ENCODE measurements around the gene FOXL2.
A peak's percentile ranks its signal among the peaks of the same experiment; 100 is the strongest.
"Not testable (repeated sequence)": the region's sequence is repeated elsewhere in the genome, so short reads cannot be mapped to it uniquely, and the experiment has no call there.

The FOXL2 gene

DNA sequence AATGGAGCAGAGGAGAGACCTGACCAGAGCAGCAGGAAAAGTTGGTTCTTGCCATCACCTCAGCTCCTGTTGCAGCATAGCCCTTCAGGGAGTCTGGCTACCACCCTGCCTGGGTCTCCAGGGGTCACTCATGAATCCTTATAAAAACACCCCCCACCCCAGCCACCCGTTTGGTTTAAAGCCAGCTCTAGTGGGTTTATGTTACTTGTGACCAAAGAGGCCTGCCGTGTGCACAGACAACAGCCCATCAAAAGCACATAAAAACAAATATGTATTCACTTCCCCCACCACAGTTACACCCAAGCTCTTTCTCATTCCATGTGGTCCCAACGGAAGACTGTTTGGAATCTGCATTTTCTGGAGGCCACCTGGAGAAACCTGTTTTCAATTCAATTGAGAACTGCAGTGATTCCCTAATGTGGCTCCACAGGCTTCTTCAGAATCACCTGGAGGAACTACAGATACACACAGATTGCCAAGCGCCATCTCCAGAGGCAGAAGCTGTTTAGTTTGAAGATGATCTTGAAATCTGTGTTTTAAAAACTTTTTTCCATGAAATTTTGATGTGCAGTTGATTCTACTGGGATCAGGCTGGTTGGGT lies 13.8 kb downstream of the FOXL2 start:
- no peak for DNase-seq (ENCODE audit: low read depth in 3 of 3)

DNA sequence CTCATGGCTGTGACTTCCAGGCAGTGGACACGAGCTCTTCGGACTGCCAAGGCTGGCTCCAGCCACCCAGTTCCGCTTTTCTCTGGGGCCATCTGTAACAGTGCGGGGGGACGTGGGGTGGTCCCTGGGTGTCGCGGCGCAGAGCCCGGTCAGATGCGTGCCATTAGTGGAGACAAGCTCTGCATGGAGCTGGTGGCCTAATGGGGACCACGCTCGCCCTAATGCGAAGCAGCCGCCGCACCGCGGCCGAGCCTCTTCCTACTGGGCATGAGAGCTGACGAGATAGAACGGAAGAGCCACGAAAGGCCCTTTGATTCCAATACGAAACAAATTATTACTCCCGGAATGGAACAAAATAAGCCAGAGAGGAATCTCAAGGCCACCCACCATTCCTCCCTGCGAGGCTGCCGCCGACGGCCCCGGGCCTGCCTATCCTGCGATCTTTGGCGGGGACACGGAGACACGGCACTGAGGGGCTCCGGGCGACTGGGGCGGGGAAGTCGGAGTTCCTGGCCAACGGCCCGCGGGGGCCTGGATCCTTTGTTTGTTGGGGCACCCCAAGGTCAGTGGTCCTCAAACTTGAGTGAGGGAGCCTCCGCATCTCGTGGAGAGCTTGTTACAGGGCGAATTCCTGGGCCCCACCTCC lies 18.1 kb downstream of the FOXL2 start:
- DNase-seq (ENCODE audit: low read depth in 3 of 3): no peak

DNA sequence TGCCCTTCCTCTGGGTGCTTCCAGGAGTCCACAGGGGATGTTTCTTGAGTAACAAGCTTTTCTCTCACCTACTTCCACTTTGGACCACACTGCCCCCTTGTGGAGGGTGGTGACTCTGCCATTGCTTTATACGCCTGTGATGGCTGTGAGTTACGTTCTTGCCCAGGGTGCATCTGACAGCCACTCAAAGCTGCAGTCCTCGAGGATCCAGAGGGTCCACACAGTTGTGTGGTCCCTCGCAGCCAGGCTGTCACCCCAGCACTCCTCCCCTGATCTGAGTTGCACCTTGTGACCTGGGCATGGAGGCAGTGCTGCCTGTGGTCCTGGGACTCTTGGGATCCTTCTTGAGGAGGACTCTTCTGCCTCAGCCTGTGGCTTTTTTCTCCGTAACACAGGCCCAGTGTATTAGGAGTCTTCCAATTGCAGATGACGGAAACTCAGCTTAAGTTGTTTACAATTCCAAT lies 23.4 kb downstream of the FOXL2 start:
- peak; percentile 72 to 84 (median 81) for DNase-seq (ENCODE audit: low read depth in 3 of 3)

DNA sequence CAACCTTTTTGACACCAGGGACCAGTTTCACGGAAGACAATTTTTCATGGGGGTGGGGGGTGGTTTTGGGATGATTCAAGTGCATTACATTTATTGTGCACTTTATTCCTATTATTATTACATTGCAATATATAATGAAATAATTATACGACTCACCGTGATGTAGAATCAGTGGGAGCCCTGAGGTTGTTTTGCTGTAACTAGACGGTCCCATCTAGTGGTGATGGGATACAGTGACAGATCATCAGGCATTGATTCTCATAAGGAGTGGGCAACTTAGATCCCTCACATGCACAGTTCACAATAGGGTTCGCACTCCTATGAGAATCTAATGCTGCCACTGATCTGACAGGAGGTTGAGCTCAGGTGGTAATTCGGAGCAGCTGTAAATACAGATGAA lies 24.5 kb downstream of the FOXL2 start:
- DNase-seq (ENCODE audit: low read depth in 3 of 3): not testable (repeated sequence)

DNA sequence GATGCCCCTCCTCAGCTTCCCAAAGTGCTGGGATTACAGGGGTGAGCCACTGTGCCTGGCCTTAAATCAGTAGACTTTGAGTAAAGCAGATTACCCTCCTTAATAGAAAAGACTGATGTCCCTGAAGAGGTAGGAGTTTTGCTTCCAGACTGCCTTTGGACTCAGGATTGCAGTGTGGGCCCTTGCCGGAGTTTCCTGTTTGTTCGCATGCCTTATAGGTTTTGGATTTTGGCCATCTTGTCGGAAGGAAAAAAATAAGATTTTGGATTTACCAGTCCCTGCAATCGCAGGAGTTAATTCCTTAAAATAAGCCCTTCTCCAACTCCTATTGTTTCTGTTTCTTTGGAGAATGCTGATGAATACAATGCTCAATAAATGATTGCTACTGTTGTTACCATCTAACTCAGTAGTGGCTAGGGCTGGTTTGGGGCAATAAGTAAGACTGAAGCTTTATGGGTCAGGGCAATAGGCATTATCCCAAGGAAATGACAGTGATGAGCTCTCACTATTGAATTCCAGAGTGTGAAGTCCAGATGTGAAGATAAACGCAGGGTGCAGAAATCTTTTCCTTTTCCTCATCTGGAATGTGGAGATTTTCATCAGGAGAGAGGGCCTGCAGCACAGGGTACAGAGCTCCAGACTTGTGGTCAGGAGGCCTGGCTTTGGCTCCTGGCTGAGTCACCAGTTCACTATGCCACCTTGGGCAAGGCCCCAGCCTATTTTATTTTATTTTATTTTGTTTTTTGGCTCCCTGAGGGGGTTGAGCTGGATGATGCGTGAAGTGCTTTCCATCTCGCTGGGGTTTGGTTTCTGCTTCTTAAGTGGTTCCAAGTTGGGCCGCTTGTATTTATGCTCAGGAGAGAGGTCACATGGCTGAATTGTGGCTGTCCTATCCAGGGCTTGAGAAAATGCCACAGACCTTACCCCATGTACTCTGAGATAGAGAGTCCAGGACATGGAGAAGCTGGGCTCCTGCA lies 25.3 kb downstream of the FOXL2 start:
- no peak for DNase-seq (ENCODE audit: low read depth in 3 of 3)

DNA sequence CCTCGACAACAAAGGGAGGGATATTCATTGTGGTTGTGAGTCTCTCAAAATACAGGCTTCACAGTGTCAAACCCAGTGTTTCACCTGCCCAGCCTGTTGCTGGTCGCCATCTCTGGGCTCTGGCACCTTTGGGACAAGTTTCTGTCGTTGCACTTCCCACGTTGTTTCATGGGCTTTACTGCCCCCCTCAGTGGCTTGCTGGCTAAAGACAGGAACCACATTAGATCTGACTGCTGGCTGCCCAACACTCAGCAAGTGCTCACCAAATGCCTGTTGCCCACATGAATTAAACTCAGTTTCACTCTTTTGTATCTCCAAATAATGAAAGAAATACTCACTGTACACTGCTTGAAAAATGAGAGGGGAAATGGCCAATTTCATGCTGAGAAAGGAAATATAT lies 27.6 kb downstream of the FOXL2 start:
- no peak for DNase-seq (ENCODE audit: low read depth in 3 of 3)

DNA sequence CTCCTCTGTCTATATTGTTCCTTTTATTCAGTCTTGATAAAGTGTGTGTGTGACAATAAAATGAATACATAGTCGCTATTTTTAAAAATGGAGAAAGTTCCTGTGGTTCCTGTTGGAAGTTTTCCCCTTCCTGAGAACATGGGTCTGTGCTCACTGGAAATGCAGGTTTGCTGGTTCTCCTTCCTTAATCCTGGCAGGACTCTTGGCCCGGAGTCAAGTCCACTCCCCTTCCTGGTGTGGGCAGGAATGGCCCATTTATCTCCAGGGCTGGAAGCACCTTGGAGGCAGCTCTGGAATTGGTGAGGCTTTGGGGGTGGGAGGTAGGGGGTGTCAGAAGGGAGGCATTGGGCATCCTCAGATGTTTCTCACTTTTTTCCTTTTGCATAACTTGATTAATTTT lies 30.1 kb downstream of the FOXL2 start:
- no peak for DNase-seq (ENCODE audit: low read depth in 3 of 3)

DNA sequence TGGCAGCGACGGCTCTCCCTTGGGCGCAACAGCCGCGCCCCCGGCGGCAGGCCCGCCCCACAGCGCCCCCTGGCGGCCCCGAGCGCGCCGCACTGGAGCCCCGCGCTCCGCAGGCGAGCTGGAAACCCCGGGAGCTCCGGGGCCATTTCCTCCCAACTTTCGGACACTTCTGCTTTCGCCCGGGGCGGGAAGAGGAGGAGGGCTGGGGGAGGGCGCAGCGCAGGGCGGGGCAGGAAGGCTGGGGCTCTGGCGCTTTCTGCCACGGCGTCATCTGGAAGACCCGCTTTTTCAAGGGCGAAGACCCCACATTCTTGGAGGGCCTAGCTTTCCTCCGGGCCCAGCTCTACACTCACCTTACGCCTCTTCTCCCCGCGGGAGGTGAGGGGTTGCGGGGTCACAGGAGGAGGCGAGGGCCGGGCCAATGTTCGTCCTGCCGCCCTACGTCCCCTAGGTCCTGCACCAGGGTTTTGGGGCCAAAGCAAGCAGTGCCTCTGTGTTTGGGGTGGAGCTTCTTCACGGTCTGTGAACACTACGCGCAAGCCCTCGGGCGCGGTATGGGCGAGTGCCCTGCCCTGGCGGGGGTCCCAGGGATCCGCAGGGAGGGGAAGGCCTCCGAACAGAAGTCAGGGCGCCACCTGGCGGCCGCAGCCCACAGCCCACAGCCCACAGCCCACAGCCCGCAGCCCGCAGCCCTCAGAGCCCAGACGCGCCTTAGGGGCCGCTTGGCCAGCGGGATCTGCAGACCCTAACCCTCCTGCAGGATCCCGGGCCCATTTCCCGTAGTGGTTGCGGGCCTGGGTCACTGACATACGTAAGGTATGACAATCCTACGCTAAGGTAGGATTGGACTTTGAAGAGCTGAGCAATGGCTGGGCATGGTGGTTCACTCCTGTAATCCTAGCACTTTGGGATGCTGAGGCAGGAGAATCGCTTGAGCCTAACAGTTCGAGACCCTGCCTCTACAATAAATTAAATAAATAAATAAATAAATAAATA lies 31.1 kb downstream of the FOXL2 start:
- DNase-seq (ENCODE audit: low read depth in 3 of 3): peak; percentile 69 to 80 (median 71)

DNA sequence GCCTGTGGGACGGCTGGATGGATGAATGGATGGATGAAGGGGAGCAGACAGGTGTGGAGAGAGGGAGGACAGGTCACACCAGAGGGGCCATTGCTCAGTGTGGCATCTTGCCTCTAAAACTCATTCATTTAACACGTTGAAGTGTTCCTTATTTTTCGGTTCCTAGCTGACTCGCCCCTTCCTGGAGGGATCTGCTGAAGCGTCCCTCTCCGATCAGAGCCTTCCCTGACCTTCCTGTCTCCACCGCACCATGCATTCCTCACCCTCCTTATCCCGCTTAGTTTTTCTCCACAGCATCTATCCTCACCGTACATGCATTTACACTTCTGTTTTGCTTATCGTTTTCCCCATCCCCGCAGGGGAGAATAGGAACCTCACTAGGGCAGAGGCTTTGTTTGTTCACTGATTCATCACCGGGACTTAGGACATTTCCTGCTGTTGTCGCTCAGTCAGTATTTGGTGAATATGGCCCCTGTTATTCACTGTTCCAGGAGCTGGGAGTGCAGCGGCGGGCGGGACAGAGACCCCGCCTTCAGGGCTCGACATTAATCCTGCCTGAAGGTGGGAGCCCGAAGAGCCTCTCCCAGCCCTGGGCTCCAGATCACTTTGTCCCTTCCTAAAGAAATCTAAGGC lies 32.0 kb downstream of the FOXL2 start:
- DNase-seq (ENCODE audit: low read depth in 3 of 3): no peak

DNA sequence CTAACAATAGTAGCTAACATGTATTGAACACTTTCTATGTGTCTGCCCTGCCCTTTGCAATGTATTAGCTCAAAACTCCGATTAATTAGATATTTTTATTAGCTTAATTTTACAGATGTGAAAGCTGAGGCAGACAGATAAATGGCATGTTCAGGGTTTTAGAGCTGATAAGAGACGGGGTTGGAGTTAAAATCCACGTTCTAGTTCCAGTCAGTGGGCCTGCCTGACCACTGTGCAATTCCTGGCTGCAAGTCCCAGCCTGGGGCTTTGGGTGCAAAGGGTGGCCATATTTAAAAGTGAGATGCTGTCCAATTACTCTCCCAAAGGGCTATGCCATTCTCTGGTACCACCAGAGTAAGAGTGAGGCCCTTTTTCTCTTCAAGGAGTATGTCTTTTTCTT lies 33.2 kb downstream of the FOXL2 start:
- no peak for DNase-seq (ENCODE audit: low read depth in 3 of 3)

DNA sequence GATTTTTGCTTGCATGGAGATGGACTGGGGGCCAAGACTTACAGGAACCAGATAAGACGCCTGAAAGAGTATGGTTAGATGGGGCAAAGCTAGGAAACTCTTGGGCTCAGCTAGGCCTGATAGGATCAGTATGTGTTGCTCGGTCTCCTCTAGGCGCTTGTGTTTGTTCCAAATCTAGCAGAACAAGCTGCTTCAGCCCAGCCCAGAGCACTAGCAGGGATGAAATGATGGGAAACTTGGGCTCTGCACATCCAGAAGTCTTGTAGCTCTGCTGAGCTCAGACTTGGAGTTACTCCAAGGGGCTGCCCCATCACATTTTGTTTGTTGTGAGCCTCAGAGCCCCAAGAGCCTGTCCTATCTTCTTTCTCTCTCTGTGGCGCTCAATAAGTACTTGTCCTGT lies 34.7 kb downstream of the FOXL2 start:
- DNase-seq (ENCODE audit: low read depth in 3 of 3): no peak

DNA sequence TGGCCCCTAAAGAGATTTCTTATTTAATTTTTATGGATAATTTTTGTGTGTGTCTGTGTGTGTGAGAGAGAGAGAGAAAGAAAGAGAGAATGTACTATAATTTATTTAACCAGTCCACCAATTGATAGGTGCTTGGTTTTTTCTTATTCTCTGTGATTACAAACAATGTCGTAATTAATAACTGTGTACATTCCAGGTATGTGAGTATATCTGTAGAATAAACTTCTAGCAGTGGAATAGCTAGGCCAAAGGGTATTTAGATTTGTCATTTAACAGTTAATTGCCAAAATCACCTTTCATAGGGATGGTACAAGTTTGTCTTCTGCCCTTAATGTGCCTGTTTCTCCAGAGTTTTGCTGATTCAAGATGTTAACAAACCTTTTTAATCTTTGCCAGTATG lies 35.3 kb downstream of the FOXL2 start:
- DNase-seq (ENCODE audit: low read depth in 3 of 3): no peak

DNA sequence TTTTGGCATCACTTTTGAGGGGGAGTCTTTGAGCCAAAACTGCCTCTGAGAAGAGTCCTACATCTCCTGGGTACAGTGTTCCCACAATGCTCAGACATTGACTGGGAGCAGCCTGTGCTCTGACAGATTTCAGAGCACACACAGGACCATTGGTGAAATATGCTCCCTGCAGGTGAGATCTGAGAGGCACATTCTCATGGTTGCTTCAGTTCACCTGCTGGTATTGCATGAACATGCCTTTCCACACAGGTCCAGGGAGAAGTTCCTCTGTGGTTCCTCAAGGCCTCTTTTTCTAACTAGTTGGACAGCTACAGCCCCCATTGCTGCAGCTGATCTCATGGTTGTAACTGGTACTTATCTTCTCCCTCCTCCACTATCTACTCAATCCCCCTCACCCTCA lies 37.0 kb downstream of the FOXL2 start:
- no peak for DNase-seq (ENCODE audit: low read depth in 3 of 3)

DNA sequence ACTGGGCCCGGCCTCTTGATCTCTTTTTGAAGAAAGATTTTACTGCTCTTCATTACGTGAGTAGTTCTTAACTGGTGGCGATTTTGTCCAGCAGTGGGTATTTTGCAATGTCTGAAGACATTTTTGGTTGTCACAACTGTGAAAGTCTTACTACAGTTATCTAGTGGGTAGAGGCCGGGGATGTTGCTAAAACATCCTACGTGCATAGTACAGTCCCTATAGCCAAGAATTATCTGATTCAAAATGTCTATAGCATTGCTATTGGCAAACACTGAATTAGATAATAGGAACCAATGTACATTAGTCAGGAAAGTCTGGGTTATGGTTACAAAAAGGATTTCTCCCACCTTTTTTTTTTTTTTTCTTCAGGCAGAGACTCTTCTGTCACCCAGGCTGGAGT lies 38.1 kb downstream of the FOXL2 start:
- DNase-seq (ENCODE audit: low read depth in 3 of 3): no peak

DNA sequence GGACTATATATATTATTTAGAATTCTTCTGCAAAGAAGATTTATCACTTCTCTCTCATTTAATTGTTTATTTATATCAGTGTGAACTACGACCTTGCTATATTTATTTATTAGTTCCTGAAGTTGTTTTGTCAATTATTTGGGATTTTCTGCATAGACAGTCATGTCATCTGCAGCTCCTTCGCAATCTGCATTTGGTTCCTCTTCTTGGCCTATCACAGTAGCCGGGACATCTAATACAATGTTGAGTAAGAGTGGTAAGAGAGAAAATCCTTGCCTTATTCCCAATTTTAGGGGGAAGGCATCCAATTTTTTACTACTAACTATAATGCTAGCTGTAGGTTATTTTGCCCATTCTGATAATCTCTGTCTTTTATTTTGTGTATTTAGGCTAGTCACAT lies 39.4 kb downstream of the FOXL2 start:
- DNase-seq (ENCODE audit: low read depth in 3 of 3): no peak

DNA sequence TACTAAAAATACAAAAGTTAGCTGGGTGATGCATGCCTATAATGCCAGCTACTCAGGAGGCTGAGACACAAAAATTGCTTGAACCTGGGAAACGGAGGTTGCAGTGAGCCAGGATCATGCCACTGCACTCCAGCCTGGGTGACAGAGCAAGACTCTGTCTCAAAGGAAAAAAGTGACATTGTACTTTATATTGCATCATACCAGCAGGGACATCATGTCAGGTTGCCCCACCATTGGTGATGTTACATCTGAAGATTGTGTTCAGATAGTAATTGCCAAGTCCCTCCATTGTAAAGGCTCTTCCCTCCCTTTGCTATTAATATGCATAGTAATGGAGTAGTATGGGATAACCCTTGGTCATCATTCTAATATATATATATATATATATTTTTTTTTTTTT lies 44.8 kb downstream of the FOXL2 start:
- DNase-seq (ENCODE audit: low read depth in 3 of 3): no peak

DNA sequence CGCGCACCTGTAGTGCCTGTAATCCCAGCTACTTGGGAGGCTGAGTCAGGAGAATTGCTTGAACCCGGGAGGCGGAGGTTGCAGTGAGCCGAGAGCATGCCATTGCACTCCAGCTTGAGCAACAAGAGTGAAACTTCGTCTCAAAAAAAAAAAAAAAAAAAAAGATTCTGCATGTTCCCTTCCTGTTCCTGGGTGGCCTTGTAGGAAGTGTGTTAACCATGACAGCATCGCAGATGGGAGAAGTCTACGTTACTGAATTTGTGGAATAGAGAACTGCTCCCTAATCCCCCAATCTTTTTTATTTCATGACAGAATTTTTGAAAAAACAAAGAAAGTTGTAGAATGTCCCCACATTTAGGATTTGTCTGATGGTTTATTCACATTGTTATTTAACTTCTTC lies 45.4 kb downstream of the FOXL2 start:
- no peak for DNase-seq (ENCODE audit: low read depth in 3 of 3)

DNA sequence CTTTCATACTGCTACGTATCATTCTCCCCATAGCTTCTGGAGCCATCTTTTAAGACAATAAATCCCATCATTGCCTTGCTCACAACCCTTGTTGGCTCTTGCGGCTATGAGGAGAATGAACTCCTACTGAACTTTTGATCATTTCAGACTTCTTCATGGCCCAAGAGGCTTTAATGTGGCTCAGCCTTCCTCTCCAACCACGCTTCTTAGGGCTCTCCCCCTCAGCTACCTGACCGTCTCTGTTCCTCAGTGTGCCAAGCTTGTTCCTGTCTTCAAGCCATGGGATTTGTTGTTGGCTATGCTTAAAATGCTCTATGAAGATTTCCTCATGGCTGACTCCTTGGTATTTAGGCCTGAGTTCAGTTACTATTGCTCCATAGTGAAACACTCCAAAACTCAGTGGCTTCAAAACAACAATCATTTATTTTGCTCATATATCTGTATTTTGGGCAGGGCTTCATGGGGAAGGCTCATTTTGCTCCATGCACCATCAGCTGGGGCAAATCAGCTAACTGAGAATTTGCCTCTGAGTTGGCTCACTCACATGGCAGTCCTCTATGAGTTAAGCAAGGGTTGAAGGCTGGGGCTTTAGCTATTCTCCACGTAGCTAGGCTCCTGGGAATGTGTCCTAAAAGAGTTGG lies 47.5 kb downstream of the FOXL2 start:
- DNase-seq (ENCODE audit: low read depth in 3 of 3): no peak

DNA sequence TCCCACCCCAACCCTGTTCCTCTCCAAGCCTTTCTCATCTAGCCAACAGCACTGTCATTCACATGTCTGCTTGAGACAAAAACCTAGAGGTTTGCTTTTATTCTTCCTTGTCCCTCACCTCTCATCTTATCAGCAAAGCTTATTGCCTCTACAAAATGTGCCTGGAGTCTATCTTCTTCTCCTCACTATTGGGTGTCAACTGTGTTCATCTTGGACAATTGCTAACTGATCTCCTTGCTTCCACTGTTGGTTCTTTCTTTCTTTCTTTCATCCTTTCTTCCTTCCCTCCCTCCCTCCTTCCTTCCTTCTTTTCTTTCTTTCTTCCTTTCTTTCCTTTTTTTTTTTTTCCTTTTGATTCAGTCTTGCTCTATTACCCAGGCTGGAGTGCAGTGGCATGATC lies 48.2 kb downstream of the FOXL2 start:
- DNase-seq (ENCODE audit: low read depth in 3 of 3): no peak

DNA sequence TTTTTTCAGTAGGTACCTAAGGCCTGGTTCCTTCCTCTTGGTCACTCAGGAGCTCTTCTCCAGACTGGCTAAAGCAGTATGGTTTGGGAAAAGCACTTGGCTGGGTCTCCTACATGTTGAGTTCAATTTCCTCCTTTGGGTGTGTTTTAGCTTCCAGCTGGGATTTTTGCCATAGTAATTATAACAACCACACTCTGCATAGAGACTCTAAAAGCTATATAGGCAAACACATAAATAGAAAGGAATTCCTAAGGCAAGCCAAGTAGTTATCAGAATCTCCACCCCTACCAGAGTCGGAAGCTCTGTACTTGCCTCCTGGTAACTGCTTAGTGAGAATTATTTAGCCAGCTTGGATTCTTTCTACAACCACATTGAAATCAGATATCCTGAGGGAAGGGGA lies 48.6 kb downstream of the FOXL2 start:
- DNase-seq (ENCODE audit: low read depth in 3 of 3): no peak

All from stimulated activated CD4-positive, alpha-beta T cell treated with anti-CD3 and anti-CD28 coated beads, TNF-alpha, amount 100 ng/mL, for 48 hours (primary cell).